Body of pancreas (tissue), 4 donors: ENCODE data around the gene SPTB.

ENCODE experiments used
- CTCF ChIP-seq, 7 experiments: fragments of 450-650 bp in 4 of 7; fragments of 200-600 bp in 3 of 7; sonication (generic) in 3 of 7; IDR thresholded peaks; one replicate each; pipeline ENCODE4 v1.5.1; 2016 to 2019; ENCODE audit warnings: antibody characterized with exemption in 7 of 7
- POLR2A ChIP-seq, 3 donors: fragments of 450-650 bp; IDR thresholded peaks; one replicate each; pipeline ENCODE4 v1.6.1; 2016; ENCODE audit warnings: antibody characterized with exemption in 3 of 3, mild to moderate bottlenecking in 2 of 3

GRCh38 chr14:64713677-64714076 is 166.0 kb downstream of the SPTB start:
- TF ChIP-seq CTCF (IDR thresholded peaks at IDR 0.05) (no peak), POLR2A (IDR thresholded peaks at IDR 0.05) (no peak)
